Skeletal muscle satellite cell (primary cell): ENCODE results near the gene DOCK3.
"Not testable (repeated sequence)": the region's sequence is repeated elsewhere in the genome, so short reads cannot be mapped to it uniquely, and the experiment has no call there.

Source experiments
- H3K27me3 ChIP-seq: 2 replicates; pipeline ENCODE4 v1.7.0; 2013; ENCODE audit warnings: low read length; ENCODE audit not compliant: control insufficient read depth, insufficient read depth
- H3K36me3 ChIP-seq: 2 replicates; pipeline ENCODE4 v1.7.0; 2013; ENCODE audit warnings: mild to moderate bottlenecking, control low read depth, low read length; ENCODE audit not compliant: insufficient read depth
- H3K4me1 ChIP-seq: 2 replicates; pipeline ENCODE4 v1.7.0; 2013; ENCODE audit warnings: low read length; ENCODE audit not compliant: control insufficient read depth, insufficient read depth
- H3K4me2 ChIP-seq: 2 replicates; pipeline ENCODE4 v1.7.0; 2013; ENCODE audit warnings: mild to moderate bottlenecking, low read length
- H3K4me3 ChIP-seq: 2 replicates; pipeline ENCODE4 v1.7.0; 2013; ENCODE audit warnings: low read length
- H3K9ac ChIP-seq: 2 replicates; pipeline ENCODE4 v1.7.0; 2013; ENCODE audit warnings: mild to moderate bottlenecking, low read depth, low read length, moderate library complexity
- H3K9me3 ChIP-seq: replicated peaks from 2 replicates; pipeline ENCODE4 v1.7.0; 2013; ENCODE audit warnings: mild to moderate bottlenecking, control low read depth, low read length

The DOCK3 gene

DNA sequence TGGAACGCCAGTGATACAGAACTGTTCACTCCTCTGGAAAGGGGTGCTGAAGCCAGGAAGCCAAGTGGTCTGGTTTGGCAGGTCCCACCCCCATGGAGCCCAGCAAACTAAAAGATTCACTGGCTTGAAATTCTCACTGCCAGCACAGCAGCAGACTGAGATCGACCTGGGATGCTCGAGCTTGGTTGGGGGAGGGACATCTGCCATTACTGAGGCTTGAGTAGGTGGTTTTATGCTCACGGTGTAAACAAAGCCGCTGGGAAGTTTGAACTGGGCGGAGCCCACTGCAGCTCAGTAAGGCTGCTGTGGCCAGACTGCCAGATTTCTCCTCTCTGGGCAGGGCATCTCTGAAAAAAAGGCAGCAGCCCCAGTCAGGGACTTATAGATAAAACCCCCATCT is 417.4 kb downstream of the DOCK3 start:
- H3K9ac ChIP-seq, H3K4me3 ChIP-seq, H3K36me3 ChIP-seq, H3K4me1 ChIP-seq, H3K27me3 ChIP-seq, H3K9me3 ChIP-seq, H3K4me2 ChIP-seq: not testable (repeated sequence)

DNA sequence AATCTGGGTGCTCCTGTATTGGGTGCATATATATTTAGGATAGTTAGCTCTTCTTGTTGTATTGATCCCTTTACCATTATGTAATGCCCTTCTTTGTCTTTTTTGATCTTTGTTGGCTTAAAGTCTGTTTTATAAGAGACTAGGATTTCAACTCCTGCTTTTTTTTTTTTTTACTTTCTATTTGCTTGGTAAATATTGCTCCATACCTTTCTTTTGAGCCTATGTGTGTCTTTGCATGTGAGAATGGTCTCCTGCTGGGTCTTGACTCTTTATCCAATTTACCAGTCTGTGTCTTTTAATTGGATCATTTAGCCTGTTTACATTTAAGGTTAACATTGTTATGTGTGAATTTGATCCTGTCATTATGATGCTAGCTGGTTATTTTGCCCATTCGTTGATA is 420.1 kb downstream of the DOCK3 start:
- H3K4me1 ChIP-seq, H3K9ac ChIP-seq, H3K9me3 ChIP-seq, H3K4me3 ChIP-seq, H3K4me2 ChIP-seq, H3K36me3 ChIP-seq, H3K27me3 ChIP-seq: not testable (repeated sequence)

DNA sequence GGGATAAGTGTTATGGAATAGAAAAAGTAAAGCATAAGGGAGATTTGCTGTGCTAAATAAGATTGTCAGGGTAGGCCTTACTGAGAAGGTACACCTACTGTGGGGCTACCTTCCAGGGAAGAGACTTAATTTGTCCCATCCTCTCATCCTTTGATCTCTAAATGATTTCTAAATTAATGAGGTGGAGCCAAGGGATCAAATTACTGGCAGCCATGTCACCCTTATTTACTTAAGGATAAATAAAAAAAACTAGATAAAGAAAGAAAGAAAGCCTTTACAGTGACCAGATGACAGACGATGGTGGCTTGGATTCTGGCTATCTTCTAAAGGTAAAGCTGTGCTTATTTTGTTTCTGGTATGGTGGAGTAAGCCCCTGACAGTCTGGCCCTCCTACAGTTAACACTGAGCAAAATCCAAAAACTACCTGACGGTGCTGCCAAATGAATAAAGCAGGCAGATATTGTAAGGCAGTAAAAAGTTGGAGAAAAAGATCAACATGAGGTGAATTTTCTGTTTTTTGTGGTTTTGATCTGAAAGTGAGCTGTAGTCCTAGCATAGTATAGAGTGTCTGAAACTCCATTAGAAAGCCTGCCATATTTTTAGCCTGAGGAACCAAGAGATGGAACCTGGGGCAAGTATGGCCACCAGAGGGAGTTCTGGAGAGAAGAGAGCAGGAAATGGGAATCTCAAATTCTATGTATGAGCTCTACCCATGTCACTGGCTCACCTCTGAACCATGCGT is 425.2 kb downstream of the DOCK3 start:
- no peak overlapping the region for H3K4me2 ChIP-seq
- H3K36me3 ChIP-seq: no peaks in the 10 kb centered on the region
- H3K4me1 ChIP-seq: no peaks in the 10 kb centered on the region
- H3K27me3 ChIP-seq: no peaks in the 10 kb centered on the region
- H3K9me3 ChIP-seq: no peaks in the 10 kb centered on the region
- H3K9ac ChIP-seq: no peak overlapping the region
- no peak overlapping the region for H3K4me3 ChIP-seq

DNA sequence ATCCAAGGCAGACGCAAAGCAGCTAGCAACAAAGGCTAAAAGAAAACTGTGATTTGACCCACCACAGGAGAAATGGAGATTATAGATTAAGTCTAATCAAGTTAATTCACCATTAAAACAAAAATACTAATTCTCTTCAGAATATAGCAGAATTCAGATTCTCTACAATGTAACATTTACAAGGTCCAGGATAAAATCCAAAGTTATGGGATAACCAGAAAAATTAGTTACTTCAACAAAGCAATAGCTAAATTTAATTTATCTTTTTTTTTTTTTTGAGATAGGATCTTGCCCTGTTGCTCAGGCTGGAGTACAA is 425.8 kb downstream of the DOCK3 start:
- Histone ChIP-seq H3K27me3 (no peaks in the 10 kb centered on the region), H3K4me3 (no peak overlapping the region), H3K4me1 (no peaks in the 10 kb centered on the region)

DNA sequence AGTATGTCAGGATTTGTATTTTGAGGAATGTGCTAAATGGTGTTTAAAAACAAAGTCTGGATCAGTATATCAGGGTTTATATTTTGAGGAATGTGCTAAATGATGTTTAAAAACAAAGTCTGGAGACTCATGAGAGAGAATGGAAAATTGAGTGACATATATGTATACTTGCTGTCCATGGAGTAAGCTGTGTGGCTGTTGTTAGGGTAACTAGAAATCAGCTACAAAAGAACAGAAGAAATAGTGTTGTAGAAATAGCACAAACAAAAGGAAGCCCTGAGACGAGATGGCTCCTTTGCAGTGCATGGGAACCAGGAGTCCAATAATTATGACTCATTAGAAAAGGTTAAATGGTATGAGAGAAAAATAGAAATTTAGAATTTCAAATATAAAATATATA is 427.7 kb downstream of the DOCK3 start:
- H3K4me2 ChIP-seq: no peak overlapping the region
- H3K27me3 ChIP-seq: no peaks in the 10 kb centered on the region
- H3K9ac ChIP-seq: no peak overlapping the region
- H3K4me1 ChIP-seq: no peaks in the 10 kb centered on the region
- H3K4me3 ChIP-seq: no peak overlapping the region
- H3K36me3 ChIP-seq: no peaks in the 10 kb centered on the region
- no peaks in the 10 kb centered on the region for H3K9me3 ChIP-seq

More for the DNA sequence above, 425.8 kb downstream of the DOCK3 start:
- Histone ChIP-seq H3K9ac (no peak overlapping the region), H3K36me3 (no peaks in the 10 kb centered on the region), H3K4me2 (no peak overlapping the region), H3K9me3 (no peaks in the 10 kb centered on the region)

DNA sequence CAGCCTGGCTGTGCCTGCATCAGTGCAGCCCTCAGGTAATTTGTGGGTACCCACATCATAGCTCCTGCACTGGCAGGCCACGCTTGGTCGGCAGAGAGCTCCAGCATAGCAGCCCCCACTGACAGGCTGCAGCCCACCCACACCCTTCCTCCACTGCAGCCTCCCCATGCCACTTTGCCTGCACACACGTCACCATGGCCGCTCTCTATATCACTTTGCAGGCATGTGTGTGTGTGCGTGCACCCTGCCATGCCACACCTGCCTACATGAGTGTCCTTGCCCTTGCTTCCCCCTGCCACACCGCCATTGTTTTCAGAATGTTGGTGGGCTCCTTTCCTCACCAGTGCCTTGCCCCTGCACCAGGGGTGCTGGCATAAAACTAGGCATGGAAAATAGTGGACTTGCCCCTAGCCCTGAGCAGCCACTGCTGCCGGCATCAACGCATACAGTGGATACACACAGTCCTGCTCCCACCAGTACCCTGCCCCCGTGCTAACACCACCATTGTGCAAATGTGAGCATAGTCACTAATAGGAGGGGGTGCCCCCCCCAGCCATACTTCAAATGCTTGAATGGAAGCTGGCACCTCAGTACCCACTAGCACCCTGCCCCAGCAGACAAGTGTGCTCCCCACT is 431.6 kb downstream of the DOCK3 start:
- H3K4me2 ChIP-seq: no peak overlapping the region
- no peak overlapping the region for H3K4me3 ChIP-seq
- H3K4me1 ChIP-seq: no peaks in the 10 kb centered on the region

DNA sequence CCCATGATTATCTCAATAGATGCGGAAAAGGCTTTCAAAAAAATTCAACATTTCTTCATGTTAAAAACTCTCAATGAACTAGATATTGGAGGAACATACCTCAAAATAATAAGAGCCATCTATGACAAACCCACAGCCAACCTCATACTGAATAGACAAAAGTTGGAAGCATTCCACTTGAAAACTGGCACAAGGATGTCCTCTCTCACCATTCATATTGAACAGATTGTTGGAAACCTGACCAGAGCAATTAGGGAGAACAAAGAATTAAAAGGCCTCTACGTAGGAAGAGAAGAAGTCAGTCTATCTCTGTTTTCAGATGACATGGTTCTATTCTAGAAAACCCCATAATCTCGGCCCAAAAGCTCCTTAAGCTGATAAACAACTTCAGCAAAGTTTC is 435.9 kb downstream of the DOCK3 start:
- no peak overlapping the region for H3K4me3 ChIP-seq
- no peaks in the 10 kb centered on the region for H3K36me3 ChIP-seq
- H3K4me1 ChIP-seq: no peaks in the 10 kb centered on the region
- H3K27me3 ChIP-seq: no peaks in the 10 kb centered on the region
- H3K9ac ChIP-seq: no peak overlapping the region
- no peaks in the 10 kb centered on the region for H3K9me3 ChIP-seq
- H3K4me2 ChIP-seq: no peak overlapping the region

More for the DNA sequence above, 431.6 kb downstream of the DOCK3 start:
- Histone ChIP-seq H3K36me3 (no peaks in the 10 kb centered on the region), H3K9me3 (no peaks in the 10 kb centered on the region), H3K27me3 (no peaks in the 10 kb centered on the region), H3K9ac (no peak overlapping the region)

DNA sequence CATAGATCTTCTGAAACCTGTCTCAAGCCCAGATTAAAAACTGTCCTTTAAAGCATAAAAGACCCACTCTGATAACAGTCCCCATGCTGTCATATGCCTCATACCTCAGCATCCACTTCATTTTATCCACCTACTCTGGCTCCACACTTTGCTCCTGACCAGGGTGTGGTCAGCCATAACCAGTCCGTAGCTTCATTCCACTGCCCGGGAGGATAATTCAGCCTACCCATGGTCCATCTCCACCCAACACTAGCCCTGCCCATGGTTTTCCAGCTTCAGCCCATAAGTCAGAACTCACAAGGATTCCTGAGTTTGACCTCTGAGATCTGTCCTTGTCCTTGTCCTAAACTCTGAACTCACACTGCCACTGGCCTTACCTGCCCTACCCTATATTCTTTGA is 448.2 kb downstream of the DOCK3 start:
- Histone ChIP-seq H3K36me3 (no peaks in the 10 kb centered on the region), H3K4me3 (no peak overlapping the region), H3K4me1 (no peaks in the 10 kb centered on the region), H3K9ac (no peak overlapping the region), H3K27me3 (no peaks in the 10 kb centered on the region), H3K4me2 (no peak overlapping the region), H3K9me3 (no peaks in the 10 kb centered on the region)

DNA sequence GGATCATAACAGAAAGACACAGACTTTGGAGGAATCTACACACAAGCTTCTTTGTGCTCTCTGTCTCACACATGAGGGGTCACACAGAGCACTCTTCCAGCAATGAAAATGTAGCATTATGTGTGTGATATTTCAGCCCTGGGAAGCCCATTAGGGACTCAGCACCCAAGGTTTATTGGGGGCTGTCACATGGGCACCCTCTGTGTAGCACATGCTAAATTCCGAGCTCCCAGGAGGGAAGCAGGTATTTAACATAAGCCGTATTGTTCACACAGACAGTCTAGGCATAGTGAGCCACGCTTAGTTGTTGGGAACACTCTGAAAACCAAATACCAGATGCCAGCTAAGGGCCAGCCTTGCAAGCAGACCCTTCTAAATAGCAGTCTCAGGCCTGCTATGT is 448.8 kb downstream of the DOCK3 start:
- Histone ChIP-seq H3K27me3 (no peaks in the 10 kb centered on the region), H3K4me1 (no peaks in the 10 kb centered on the region), H3K4me2 (no peak overlapping the region), H3K36me3 (no peaks in the 10 kb centered on the region), H3K9me3 (no peaks in the 10 kb centered on the region), H3K9ac (no peak overlapping the region), H3K4me3 (no peak overlapping the region)

DNA sequence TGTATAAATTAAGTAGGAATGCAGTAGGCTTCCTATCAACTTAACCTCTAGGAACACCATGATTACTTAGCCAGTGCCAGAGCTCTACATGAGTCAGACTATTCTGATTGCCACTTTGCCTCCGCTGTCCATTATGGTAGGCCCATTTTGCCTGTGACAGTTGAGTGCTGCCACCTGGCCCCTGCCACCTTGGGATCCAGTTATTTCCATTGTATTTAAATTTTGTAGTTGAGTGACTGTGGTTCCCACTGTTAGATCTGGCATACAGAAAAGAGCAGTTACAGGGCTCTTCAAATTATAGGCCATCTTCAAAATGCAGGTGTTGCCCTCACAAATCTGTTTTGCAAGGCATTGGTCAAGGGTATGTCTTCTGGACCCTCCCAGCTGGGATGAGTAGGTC is 456.9 kb downstream of the DOCK3 start:
- not testable (repeated sequence) for H3K4me1 ChIP-seq, H3K9ac ChIP-seq

DNA sequence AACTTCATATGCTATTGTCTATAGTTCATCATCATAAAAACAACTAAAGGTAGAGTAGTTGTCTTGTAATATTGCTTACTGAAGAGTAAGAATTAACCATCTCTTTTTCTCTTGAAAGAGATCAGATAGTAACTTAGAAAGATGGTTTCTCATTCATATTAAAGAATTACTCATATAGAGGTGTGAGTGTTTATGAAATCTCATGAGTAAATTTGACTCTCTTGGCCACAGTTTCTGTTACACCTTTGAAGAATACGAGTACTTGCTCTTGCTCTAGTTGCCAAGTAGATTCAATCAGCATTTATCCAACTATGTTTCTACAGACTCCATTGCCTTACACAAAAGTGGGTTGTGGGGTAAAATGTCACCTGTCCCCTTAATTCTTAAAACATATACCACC is 463.0 kb downstream of the DOCK3 start:
- no peak overlapping the region for H3K4me2 ChIP-seq
- no peaks in the 10 kb centered on the region for H3K27me3 ChIP-seq
- no peaks in the 10 kb centered on the region for H3K9me3 ChIP-seq
- H3K4me1 ChIP-seq: no peaks in the 10 kb centered on the region
- H3K36me3 ChIP-seq: no peaks in the 10 kb centered on the region
- no peak overlapping the region for H3K9ac ChIP-seq
- no peak overlapping the region for H3K4me3 ChIP-seq

More for the DNA sequence above, 456.9 kb downstream of the DOCK3 start:
- not testable (repeated sequence) for H3K9me3 ChIP-seq, H3K36me3 ChIP-seq, H3K27me3 ChIP-seq, H3K4me2 ChIP-seq, H3K4me3 ChIP-seq

DNA sequence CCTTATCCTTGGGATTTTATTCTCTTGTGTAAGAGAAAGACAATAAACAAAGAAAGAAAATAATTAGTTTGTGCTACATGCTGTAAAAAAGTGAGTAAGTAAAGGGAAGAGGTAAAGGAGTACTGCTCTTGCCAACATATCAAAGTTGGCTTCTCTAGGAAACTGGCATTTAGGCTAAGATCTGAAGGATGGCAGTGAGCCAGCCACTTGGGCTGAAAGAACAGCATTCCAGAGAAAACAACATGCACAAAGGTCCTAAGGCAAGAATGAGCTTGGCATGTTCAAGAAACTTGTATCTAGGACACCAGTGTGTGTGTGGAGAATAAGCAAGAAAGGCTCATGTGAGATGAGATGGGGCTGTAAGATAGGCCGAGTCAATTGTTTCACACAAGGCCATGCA is 464.9 kb downstream of the DOCK3 start:
- Histone ChIP-seq H3K4me1 (no peaks in the 10 kb centered on the region), H3K9me3 (no peaks in the 10 kb centered on the region), H3K27me3 (no peaks in the 10 kb centered on the region), H3K4me3 (no peak overlapping the region), H3K4me2 (no peak overlapping the region), H3K36me3 (no peaks in the 10 kb centered on the region), H3K9ac (no peak overlapping the region)
